ENCODE results near the gene LRMDA. TPM values are rescaled to one million over a fixed set of nuclear protein-coding genes. Genes with fewer than 3 reads are reported as not detected.

LRMDA gene
- total RNA-seq, 1 donor from 2014 or later: 0.19 TPM

GRCh38 chr10:75462865-75463264, 31.4 kb downstream of the LRMDA start:
- Mint-ChIP-seq H3K36me3 (ENCODE audit: unreplicated experiment) (no peaks in the 10 kb centered on the region), H3K9me3 (ENCODE audit: unreplicated experiment) (no peaks in the 10 kb centered on the region), H3K4me3 (ENCODE audit: unreplicated experiment) (no peak overlapping the region), H3K27ac (ENCODE audit: unreplicated experiment) (no peak overlapping the region), H3K4me1 (ENCODE audit: unreplicated experiment) (no peaks in the 10 kb centered on the region), H3K27me3 (ENCODE audit: unreplicated experiment) (peaks cover 30% of the 10 kb centered on the region)
- TF ChIP-seq, protein P1, sequence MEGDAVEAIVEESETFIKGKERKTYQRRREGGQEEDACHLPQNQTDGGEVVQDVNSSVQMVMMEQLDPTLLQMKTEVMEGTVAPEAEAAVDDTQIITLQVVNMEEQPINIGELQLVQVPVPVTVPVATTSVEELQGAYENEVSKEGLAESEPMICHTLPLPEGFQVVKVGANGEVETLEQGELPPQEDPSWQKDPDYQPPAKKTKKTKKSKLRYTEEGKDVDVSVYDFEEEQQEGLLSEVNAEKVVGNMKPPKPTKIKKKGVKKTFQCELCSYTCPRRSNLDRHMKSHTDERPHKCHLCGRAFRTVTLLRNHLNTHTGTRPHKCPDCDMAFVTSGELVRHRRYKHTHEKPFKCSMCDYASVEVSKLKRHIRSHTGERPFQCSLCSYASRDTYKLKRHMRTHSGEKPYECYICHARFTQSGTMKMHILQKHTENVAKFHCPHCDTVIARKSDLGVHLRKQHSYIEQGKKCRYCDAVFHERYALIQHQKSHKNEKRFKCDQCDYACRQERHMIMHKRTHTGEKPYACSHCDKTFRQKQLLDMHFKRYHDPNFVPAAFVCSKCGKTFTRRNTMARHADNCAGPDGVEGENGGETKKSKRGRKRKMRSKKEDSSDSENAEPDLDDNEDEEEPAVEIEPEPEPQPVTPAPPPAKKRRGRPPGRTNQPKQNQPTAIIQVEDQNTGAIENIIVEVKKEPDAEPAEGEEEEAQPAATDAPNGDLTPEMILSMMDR (IDR thresholded peaks at IDR 0.05): no peak
- DNase-seq (ENCODE audit: extremely low spot score, unreplicated experiment): no peak

DNA sequence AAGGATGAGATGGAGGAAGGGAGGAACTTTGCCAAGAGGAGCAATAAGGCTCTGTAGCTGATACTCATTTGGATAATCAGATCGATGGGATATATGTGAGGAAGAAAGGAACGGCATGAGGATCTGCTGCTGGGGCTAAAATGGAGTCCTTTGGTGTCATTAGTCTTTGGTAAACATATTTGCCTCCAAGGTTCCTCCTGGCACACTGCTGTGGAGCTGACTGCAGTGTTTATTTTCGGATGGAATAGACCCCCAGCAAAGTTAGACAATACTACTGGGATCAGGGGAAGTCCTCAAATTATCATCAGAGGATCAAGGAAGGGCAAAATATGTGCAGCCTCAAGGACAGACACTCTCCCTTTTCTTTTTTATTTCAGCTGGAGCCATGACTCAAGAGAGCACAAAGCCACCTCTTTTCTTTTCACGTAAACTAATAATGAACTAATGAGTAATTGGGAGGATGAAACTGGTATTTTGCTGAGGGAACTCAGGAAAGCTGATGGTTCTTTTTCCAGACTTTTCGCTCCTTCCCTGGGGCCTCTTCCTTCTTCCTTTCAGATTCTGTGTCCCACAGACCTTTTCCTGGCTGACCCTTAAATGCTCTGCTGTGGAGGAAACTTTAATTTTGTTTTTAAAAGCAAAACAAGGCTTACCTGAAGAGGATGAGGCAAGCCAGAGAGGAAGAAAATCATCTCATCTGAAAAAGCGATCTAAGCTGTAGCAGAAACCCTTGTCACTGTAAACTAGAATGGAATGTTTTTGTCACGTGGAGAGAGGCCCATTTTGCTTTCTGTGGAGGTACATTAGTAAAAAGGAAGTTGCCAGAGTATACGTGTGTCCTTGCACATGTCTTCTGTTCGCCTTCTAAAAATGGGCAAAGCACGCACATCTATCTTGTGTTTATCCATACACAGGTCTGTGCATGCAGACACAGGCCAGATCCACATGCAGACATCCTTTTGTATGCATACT, 33.3 kb downstream of the LRMDA start:
- TF ChIP-seq, protein P1 (IDR thresholded peaks at IDR 0.05): no peak
- no peaks in the 10 kb centered on the region for H3K36me3 Mint-ChIP-seq (ENCODE audit: unreplicated experiment)
- no peaks in the 10 kb centered on the region for H3K9me3 Mint-ChIP-seq (ENCODE audit: unreplicated experiment)
- no peaks in the 10 kb centered on the region for H3K4me1 Mint-ChIP-seq (ENCODE audit: unreplicated experiment)
- DNase-seq (ENCODE audit: extremely low spot score, unreplicated experiment): no peak
- peaks cover 17% of the 10 kb centered on the region for H3K27me3 Mint-ChIP-seq (ENCODE audit: unreplicated experiment)
- H3K27ac Mint-ChIP-seq (ENCODE audit: unreplicated experiment): no peak overlapping the region
- no peak overlapping the region for H3K4me3 Mint-ChIP-seq (ENCODE audit: unreplicated experiment)

GRCh38 chr10:75465450-75465827, 34.0 kb downstream of the LRMDA start:
- Mint-ChIP-seq H3K4me3 (ENCODE audit: unreplicated experiment) (no peak overlapping the region), H3K27ac (ENCODE audit: unreplicated experiment) (no peak overlapping the region), H3K4me1 (ENCODE audit: unreplicated experiment) (no peaks in the 10 kb centered on the region), H3K9me3 (ENCODE audit: unreplicated experiment) (no peaks in the 10 kb centered on the region), H3K36me3 (ENCODE audit: unreplicated experiment) (no peaks in the 10 kb centered on the region), H3K27me3 (ENCODE audit: unreplicated experiment) (peaks cover 17% of the 10 kb centered on the region)
- DNase-seq (ENCODE audit: extremely low spot score, unreplicated experiment): no peak
- TF ChIP-seq, protein P1 (IDR thresholded peaks at IDR 0.05): no peak

GRCh38 chr10:75466001-75466400, 34.6 kb downstream of the LRMDA start:
- no peak overlapping the region for H3K4me3 Mint-ChIP-seq (ENCODE audit: unreplicated experiment)
- no peak overlapping the region for H3K27ac Mint-ChIP-seq (ENCODE audit: unreplicated experiment)
- H3K27me3 Mint-ChIP-seq (ENCODE audit: unreplicated experiment): peaks cover 16% of the 10 kb centered on the region
- TF ChIP-seq, protein P1 (IDR thresholded peaks at IDR 0.05): no peak
- no peaks in the 10 kb centered on the region for H3K36me3 Mint-ChIP-seq (ENCODE audit: unreplicated experiment)
- DNase-seq (ENCODE audit: extremely low spot score, unreplicated experiment): no peak
- no peaks in the 10 kb centered on the region for H3K4me1 Mint-ChIP-seq (ENCODE audit: unreplicated experiment)
- no peaks in the 10 kb centered on the region for H3K9me3 Mint-ChIP-seq (ENCODE audit: unreplicated experiment)

GRCh38 chr10:75466886-75467285, 35.5 kb downstream of the LRMDA start:
- Mint-ChIP-seq H3K4me3 (ENCODE audit: unreplicated experiment) (no peak overlapping the region), H3K9me3 (ENCODE audit: unreplicated experiment) (no peaks in the 10 kb centered on the region), H3K4me1 (ENCODE audit: unreplicated experiment) (no peaks in the 10 kb centered on the region), H3K27me3 (ENCODE audit: unreplicated experiment) (peaks cover 15% of the 10 kb centered on the region), H3K36me3 (ENCODE audit: unreplicated experiment) (no peaks in the 10 kb centered on the region), H3K27ac (ENCODE audit: unreplicated experiment) (no peak overlapping the region)
- no peak for DNase-seq (ENCODE audit: extremely low spot score, unreplicated experiment)
- TF ChIP-seq, protein P1 (IDR thresholded peaks at IDR 0.05): no peak
